Measurements from ENCODE around the gene ZKSCAN1.

- no peak for TF ChIP-seq CTCF (IDR thresholded peaks at IDR 0.05)
- TF ChIP-seq POLR2AphosphoS5 (IDR thresholded peaks at IDR 0.05): peak; percentile 89 to 99 (median 98)
- no peak for TF ChIP-seq POLR2A (IDR thresholded peaks at IDR 0.05)
- TF ChIP-seq EP300 (IDR thresholded peaks at IDR 0.05): peak; percentile 73 to 94 (median 90)
Measured at GRCh38 chr7:100087055-100087750, 71.8 kb downstream of the ZKSCAN1 start.
